Retinal pigment epithelial cell (primary cell): Measurements from ENCODE around the gene CUX1.
A peak's percentile ranks its signal among the peaks of the same experiment; 100 is the strongest.
"Not testable (repeated sequence)": the region's sequence is repeated elsewhere in the genome, so short reads cannot be mapped to it uniquely, and the experiment has no call there.

ENCODE experiments used
- DNase-seq: peaks from one replicate; pipeline ENCODE4 v3.0.0-alpha.2; 2010; ENCODE audit warnings: low read depth
- H3K4me3 ChIP-seq: 2 replicates; pipeline ENCODE4 v1.5.1; 2011; ENCODE audit warnings: mild to moderate bottlenecking, low read length, control low read depth, moderate library complexity
- TF ChIP-seq, protein P1 (sequence below): conservative IDR thresholded peaks from 2 replicates; pipeline ENCODE4 v1.5.1; 2011; ENCODE audit warnings: low read depth, low read length, control low read depth, inconsistent platforms

CUX1 gene

DNA sequence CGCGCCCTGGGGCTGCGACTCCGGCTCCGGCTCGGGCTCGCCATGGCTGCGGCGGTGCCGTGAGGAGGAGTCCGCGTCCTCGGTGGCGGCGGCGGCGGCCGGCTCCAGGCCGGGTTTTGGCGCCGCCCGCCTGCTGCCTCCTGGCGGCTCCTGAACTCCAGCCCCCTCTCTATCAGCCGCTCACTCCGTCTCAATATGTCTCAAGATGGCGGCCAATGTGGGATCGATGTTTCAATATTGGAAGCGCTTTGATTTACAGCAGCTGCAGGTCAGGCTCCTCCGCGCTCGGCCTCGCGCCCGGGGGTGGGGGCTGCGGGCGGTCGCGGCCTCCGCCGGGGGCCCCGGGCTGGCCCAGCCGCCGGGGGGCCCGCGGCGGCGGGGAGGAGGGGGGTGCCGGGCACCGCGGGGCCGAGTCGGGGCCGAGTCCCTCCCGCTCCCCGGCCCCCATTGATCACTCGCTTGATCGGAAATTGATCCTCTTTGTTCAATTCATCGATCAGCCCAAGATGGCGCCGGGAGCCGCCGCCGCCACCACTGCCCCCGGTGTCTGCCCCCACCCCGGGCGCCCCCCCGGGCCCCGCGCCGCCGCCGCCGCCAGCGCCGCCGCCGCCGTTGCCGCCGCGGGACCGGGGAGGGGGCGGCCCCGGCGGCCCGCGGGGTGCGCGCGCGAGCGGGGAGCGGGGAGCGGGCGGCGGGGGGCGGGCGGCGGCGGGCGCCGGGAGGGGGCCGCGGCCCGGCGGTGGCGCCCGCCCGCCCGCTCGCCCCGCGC lies 1.4 kb upstream of the CUX1 start:
- TF ChIP-seq, protein P1, sequence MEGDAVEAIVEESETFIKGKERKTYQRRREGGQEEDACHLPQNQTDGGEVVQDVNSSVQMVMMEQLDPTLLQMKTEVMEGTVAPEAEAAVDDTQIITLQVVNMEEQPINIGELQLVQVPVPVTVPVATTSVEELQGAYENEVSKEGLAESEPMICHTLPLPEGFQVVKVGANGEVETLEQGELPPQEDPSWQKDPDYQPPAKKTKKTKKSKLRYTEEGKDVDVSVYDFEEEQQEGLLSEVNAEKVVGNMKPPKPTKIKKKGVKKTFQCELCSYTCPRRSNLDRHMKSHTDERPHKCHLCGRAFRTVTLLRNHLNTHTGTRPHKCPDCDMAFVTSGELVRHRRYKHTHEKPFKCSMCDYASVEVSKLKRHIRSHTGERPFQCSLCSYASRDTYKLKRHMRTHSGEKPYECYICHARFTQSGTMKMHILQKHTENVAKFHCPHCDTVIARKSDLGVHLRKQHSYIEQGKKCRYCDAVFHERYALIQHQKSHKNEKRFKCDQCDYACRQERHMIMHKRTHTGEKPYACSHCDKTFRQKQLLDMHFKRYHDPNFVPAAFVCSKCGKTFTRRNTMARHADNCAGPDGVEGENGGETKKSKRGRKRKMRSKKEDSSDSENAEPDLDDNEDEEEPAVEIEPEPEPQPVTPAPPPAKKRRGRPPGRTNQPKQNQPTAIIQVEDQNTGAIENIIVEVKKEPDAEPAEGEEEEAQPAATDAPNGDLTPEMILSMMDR: peak; percentile 23
- DNase-seq: no peak
- peak overlapping the region; percentile 64 for H3K4me3 ChIP-seq

DNA sequence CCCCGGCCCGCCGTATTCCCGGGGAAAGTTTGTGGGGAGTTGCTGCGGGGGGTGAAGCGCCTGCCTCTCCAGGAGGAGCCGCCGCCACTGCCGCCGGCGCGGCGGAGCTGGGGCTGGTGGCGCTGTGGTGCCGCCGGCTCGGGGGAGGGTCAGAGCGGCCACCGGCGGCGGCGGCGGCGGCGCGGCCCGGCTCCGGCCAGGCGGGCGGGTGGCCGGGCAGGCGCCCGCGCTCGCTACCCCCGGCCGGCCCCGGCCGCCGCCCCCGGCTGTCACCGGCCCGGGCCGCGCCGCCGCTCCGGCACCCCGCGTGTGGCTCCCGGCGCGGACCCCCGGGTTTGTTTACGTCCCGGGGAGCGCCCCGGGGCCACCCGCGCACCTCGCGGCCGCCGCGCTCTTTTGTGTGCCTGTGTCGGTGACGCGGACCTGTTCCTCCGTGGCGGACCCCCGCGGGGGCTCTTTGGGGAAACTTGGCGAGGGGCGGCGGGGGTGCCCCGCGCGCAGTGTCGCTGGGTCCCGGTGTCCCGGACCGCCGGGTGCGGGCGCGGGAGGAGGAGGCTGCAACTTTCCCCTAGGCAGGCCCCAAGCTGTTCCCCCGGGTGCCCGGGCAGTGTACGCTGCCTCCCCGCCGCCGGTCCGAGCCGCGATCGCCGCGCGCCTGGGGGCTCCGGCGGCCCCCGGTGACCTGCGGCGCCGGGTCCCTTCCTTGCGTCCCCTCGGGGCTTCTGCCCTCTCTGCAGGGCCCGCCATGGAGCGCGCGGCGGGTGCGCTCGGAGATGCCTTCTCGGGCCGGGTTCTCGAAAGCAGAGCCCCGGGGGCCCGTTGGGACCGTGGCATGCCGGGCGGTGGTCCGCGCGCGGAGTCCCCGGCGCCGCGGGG lies 593 bp upstream of the CUX1 start:
- H3K4me3 ChIP-seq: peak overlapping the region; percentile 65
- DNase-seq: no peak
- TF ChIP-seq, protein P1: peak; percentile 26

DNA sequence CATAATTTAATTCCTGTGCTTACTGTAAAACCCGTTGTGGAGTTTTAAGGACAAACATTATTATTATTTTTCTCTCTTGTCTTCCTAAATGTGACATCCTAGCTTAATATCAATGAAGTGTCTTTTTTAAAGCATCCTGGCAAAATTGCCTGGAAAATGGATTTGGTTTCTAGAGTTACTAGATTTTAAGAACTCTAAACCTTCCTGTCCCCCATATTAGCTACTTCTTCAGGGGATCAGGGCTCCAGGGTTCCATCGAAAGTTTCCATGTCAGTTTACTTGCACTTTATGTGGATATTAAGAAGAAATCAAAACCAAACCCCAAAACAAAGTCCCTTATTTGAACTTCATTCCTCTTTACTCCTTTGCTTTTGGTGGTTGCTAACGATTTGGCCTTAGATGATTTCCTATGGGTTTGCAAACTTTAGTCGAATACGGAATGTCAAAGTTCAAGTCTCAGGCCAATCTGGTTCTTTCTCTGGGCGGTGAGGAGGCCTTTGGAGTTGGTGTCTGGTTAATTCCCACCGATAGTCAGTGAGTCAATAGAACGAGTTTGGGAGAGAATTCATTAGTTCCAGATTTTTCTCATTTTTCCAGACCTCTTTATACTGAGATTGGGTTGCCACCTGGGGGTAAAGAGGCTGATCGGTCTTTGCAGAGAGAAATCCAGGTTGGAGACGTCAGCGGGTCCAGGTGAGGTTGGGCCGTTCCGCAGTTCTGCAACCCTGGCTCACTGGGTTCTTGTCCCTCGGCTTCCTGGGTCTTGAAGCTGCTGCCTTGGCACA lies 1.1 kb downstream of the CUX1 start:
- no peak for DNase-seq

DNA sequence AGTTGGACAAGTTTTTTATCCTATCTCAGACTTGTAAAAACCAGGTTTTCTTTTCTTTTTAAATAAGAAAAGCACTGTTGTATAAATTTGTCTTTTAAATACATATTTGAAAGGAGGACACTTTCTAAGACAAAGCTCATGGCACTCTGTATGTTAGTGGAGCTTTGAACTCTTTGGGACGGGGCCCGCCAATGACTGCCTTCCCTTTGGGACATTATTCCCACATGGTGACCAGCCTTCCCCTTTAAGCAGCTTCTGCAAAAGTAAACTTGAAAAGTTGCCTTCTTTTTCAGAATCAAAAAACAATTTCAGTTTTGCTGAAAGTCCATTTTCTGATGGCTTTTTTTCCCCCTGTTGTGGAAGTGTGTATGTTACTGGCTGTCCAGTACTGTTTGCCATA lies 1.8 kb downstream of the CUX1 start:
- no peak for DNase-seq
- H3K4me3 ChIP-seq: no peak overlapping the region
- TF ChIP-seq, protein P1: no peak

More for the DNA sequence above, 1.1 kb downstream of the CUX1 start:
- H3K4me3 ChIP-seq: peak overlapping the region; percentile 65
- TF ChIP-seq, protein P1: no peak

DNA sequence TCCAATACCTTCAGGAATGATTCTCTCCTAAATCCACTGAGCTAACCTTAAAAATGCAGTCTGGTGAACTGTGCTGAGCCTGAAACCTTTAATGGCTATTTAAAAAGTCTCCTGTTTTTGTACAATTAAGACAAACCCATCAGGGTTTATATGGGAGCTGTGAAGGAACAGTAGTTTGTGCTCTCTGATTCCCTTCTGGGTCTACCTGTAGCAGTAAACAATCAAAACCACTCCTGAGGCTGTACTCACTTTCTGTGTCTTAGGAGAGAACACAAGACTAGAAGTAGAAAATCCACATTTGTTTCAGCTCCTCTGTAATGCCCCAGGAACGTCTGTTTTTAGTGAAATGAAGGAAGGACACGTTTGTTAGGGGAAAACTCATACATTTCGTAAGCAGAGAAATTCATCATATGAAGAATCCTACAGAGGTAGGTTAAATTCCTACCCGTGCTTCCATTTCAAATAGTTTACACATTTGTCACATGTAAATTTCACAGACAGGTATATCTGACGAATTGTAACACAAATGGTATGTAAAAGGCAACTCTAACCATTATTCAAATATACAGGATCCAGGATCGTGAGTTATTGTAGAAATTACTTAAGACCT lies 2.6 kb downstream of the CUX1 start:
- no peak for DNase-seq
- no peak overlapping the region for H3K4me3 ChIP-seq
- TF ChIP-seq, protein P1: no peak

DNA sequence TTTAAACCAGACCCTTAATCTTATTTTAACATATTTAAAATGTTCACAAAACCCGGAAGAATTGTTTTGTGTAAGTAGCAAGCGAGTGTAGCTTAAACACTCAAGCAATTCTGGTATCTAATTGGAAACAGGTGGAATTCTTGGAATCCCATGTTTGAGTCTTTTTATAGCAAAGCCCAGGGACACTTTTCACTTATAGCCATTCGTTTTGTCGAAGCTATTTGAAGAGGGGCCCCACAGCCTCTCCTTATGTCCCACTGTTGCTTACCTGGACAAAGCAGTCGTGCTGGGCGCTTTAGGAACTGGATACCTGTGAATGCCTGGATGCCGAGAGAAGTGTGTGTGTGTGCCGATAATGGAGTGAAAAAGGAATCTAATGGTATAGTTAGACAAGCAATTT lies 3.3 kb downstream of the CUX1 start:
- DNase-seq: no peak
- H3K4me3 ChIP-seq: no peak overlapping the region
- TF ChIP-seq, protein P1: no peak

DNA sequence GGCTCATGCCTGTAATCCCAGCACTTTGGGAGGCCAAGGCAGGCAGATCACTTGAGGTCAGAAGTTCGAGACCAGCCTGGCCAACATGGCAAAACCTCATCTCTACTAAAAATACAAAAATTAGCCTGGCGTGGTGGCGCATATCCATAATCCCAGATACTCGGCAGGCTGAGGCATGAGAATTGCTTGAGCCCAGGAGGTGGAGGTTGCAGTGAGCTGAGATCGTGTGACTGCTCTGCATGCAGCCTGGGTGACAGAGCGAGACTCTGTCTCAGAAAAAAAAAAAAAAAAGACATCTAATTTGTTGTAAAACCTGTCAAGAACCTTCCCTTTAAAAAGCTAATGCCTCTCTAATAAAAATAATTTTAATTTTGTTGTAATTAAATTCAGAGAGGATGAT lies 5.2 kb downstream of the CUX1 start:
- not testable (repeated sequence) for H3K4me3 ChIP-seq

More for the DNA sequence above, 5.2 kb downstream of the CUX1 start:
- DNase-seq: not testable (repeated sequence)
